IPS-15b (cell line): ENCODE data around the gene CEMP1.

Source experiments
- H3K27me3 ChIP-seq: one replicate; pipeline ENCODE4 v1.6.1; 2013; ENCODE audit warnings: low read length; ENCODE audit not compliant: control insufficient read depth, insufficient read depth
- H3K36me3 ChIP-seq: one replicate; pipeline ENCODE4 v1.6.1; 2013; ENCODE audit warnings: low read length; ENCODE audit not compliant: control insufficient read depth, insufficient read depth
- H3K4me1 ChIP-seq: one replicate; pipeline ENCODE4 v1.6.1; 2013; ENCODE audit warnings: mild to moderate bottlenecking, low read length; ENCODE audit not compliant: control insufficient read depth, insufficient read depth
- H3K4me3 ChIP-seq: one replicate; pipeline ENCODE4 v1.5.1; 2013; ENCODE audit warnings: low read depth, low read length
- H3K9ac ChIP-seq: one replicate; pipeline ENCODE4 v1.6.1; 2013; ENCODE audit warnings: low read depth, mild to moderate bottlenecking, low read length
- H3K9me3 ChIP-seq: one replicate; pipeline ENCODE4 v1.6.1; 2013; ENCODE audit warnings: mild to moderate bottlenecking, low read length; ENCODE audit not compliant: control insufficient read depth, insufficient read depth

Gene CEMP1

DNA sequence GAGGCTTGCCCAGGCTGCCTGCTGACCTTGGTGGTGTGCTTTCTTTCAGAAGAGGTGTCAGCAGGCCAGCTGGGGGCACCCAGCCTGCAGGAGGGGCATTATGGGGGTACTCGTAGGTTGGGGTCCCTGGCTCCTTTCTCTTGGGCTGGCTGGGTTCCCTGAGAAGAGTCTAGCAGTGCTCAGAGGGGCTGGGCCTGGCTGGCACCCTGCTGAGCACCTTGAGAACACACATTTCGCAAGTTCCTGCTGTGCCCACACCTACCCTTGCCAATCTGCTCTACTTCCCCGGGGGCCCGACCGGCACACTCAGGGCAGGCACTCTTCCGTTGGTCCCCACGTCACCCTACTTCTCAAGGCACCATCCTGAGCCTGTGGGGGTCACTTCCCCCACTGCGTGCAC, 5.1 kb downstream of the CEMP1 start:
- Histone ChIP-seq H3K27me3 (no peaks in the 10 kb centered on the region), H3K36me3 (peaks cover 43% of the 10 kb centered on the region), H3K4me1 (no peaks in the 10 kb centered on the region), H3K9ac (no peak overlapping the region), H3K4me3 (no peak overlapping the region), H3K9me3 (no peaks in the 10 kb centered on the region)

DNA sequence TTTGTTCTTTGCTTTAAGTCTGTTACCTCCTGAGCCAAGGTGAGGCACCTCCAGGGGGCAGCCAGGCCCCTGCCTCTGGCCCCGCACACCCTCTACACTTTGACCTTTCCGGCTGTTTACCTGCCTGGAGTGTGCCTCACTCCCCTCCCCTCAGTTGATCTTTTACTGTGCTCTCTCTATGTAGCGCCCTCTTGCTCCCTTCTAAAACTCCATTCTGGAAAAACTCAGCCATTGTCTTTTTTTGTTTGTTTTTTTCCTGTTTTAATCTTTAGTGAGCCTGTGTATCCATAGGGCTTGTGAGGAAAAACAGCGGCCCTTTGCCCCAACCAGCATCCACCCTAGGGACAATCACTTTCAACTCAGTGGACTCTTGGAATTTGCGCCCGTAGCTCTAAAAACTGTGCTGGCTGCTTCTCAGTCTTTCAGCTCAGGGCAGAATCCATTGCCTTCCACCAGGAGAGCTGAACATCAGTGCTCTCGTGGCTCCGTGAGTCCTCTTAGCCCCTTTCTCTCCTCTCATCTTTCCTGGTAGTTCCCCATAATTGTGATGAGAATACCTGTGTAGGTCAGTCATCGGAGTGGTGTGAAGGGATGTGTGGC, 6.8 kb downstream of the CEMP1 start:
- Histone ChIP-seq H3K9me3 (no peaks in the 10 kb centered on the region), H3K9ac (no peak overlapping the region), H3K4me1 (no peaks in the 10 kb centered on the region), H3K36me3 (peaks cover 34% of the 10 kb centered on the region), H3K4me3 (no peak overlapping the region), H3K27me3 (no peaks in the 10 kb centered on the region)

DNA sequence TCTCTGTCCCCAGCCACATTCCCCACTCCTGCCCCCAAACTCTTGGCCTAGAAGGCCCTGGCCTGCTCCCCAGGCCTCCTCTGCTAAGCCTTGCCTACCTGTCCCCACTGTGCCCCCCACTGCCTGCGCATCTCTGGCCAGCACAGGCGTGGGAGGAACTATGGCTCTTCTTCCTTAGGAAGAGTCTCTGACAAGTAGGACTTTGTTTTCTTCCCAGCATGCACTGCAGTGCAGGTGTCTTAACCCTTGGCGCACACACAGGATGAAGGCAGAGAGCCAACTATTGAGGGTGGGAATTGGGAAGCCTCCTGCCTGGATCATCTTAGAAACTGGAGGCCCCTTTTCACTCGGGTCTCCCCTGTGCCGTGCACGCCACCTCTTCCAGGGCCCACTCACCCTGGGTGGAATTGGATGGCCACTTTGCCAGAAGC, 7.4 kb downstream of the CEMP1 start:
- peaks cover 29% of the 10 kb centered on the region for H3K36me3 ChIP-seq

GRCh38 chr16:2520784-2521531, 10.2 kb downstream of the CEMP1 start:
- Histone ChIP-seq H3K27me3 (no peaks in the 10 kb centered on the region), H3K9ac (peak overlapping the region; percentile 79), H3K9me3 (no peaks in the 10 kb centered on the region), H3K36me3 (peaks cover 14% of the 10 kb centered on the region), H3K4me3 (peak overlapping the region; percentile 67), H3K4me1 (peaks cover 2% of the 10 kb centered on the region)

More for the DNA sequence above, 7.4 kb downstream of the CEMP1 start:
- Histone ChIP-seq H3K9ac (no peak overlapping the region), H3K4me1 (no peaks in the 10 kb centered on the region), H3K27me3 (no peaks in the 10 kb centered on the region), H3K9me3 (no peaks in the 10 kb centered on the region), H3K4me3 (no peak overlapping the region)

- Histone ChIP-seq H3K4me3 (peak within 1 kb of the TSS; percentile 67), H3K9me3 (no peaks in the 10 kb centered on the region), H3K27me3 (no peaks in the 10 kb centered on the region), H3K36me3 (peaks cover 14% of the 10 kb centered on the region), H3K9ac (peak within 1 kb of the TSS; percentile 79), H3K4me1 (peaks cover 2% of the 10 kb centered on the region)
Measured at GRCh38 chr16:2520097-2520783, 11.0 kb downstream of the CEMP1 start, which contains the start of gene AMDHD2. Gene AMDHD2, plus strand, starts transcription at chr16:2520371. Its CDS starts 88 bp downstream, at chr16:2520459.

- Histone ChIP-seq H3K4me1 (peaks cover 2% of the 10 kb centered on the region), H3K9me3 (no peaks in the 10 kb centered on the region), H3K9ac (no peak overlapping the region), H3K27me3 (no peaks in the 10 kb centered on the region), H3K36me3 (peaks cover 11% of the 10 kb centered on the region), H3K4me3 (peak overlapping the region; percentile 26)
Measured at GRCh38 chr16:2519711-2520080, 11.5 kb downstream of the CEMP1 start.

- no peaks in the 10 kb centered on the region for H3K9me3 ChIP-seq
- no peak overlapping the region for H3K4me3 ChIP-seq
- H3K9ac ChIP-seq = no peak overlapping the region
- H3K36me3 ChIP-seq = peaks cover 8% of the 10 kb centered on the region
- H3K27me3 ChIP-seq = no peaks in the 10 kb centered on the region
- H3K4me1 ChIP-seq = peaks cover 2% of the 10 kb centered on the region
Measured at GRCh38 chr16:2518823-2519710, 12.1 kb downstream of the CEMP1 start.

DNA sequence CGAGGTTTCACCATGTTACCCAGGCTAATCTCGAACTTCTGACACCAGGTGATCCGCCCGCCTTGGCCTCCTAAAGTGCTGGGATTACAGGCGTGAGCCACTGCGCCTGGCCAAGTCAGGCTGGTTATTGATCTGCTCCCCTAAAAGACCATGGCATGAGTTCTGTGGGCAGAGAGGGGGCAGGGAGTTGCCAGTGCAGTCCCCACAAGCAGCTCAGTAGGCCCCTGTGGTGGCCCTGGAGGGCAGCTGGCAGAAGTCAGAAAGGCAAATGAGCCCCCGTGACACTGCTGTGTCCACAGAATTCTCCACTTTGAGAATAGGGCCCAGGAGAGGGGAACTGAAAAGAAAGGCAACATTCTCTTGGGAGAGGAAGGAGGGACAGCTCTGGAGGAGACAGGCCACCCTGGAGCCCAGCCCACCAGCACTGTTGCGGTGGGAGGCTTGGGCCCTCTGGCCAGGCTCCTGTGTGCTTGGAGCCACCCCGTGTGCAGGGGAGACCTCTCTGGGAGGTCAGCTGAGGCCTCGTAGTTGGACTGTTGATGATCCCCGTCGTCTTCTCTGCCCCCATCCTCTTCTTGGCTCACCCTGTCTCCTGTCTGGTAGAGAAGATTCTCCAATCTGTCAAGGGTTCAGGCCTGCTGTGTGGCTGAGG, 13.1 kb downstream of the CEMP1 start:
- Histone ChIP-seq H3K9ac (no peak overlapping the region), H3K27me3 (no peaks in the 10 kb centered on the region), H3K4me3 (no peak overlapping the region), H3K36me3 (no peaks in the 10 kb centered on the region), H3K9me3 (no peaks in the 10 kb centered on the region), H3K4me1 (peaks cover 3% of the 10 kb centered on the region)

- Histone ChIP-seq H3K4me1 (peaks cover 8% of the 10 kb centered on the region), H3K4me3 (no peak overlapping the region), H3K27me3 (no peaks in the 10 kb centered on the region), H3K9ac (no peak overlapping the region), H3K36me3 (no peaks in the 10 kb centered on the region), H3K9me3 (no peaks in the 10 kb centered on the region)
Measured at GRCh38 chr16:2516391-2517240, 14.6 kb downstream of the CEMP1 start.

DNA sequence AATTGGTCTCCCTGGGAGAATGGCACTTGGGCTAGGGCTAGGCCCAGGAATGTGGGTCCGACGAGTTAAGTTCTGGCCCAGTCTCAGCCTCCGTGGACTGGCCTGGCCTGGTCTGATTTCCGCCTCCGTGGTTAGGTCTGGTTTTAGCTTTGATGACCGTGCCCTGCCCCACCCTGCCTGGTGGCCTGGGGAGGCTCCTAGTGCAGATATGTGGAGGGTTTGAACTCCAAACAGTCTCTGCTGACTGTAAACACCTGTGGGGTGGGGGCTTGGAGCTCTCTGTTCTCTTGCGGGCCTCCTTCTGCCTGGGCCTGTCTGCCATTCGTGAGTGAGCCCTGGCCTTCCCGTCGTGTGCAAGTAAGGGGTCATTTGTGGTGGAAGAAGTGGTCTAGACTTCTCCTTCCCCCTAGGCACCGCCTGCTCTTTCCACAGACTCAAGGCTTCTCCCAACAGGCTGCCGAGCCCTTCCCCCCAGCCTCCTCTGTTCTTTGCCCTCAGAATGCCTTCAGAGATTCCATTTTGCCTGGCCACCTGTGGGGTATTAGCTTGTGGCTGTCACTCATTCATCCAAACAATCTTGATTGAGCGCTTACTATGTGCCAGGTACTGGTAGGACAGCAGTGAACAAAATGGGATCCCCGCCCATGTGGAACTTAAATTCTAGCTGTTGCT, 15.9 kb downstream of the CEMP1 start:
- Histone ChIP-seq H3K4me3 (peak overlapping the region; percentile 84), H3K27me3 (no peaks in the 10 kb centered on the region), H3K36me3 (no peaks in the 10 kb centered on the region), H3K4me1 (peaks cover 8% of the 10 kb centered on the region), H3K9me3 (no peaks in the 10 kb centered on the region), H3K9ac (peak overlapping the region; percentile 87)
